ENCODE measurements around the gene EOLA2. TPM values are rescaled to one million over a fixed set of nuclear protein-coding genes. Genes with fewer than 3 reads are reported as not detected.
"Not testable (repeated sequence)": the region's sequence is repeated elsewhere in the genome, so short reads cannot be mapped to it uniquely, and the experiment has no call there.

Gene EOLA2
- total and polyA plus RNA-seq, 2 donors (not counting 1 experiment from before 2014, with no cell fraction given) = 42.0 to 63.2 TPM

- H3K79me2 ChIP-seq (ENCODE audit: control insufficient read depth, insufficient read depth, low read length); H3K9me3 ChIP-seq (ENCODE audit: control extremely low read depth in 1 of 3, control insufficient read depth in 2 of 3, insufficient read depth in 1 of 3, low read length in 2 of 3); intact Hi-C loops (cut with micrococcal nuclease); H3K36me3 ChIP-seq (replicated peaks in 1 of 2; ENCODE audit: control extremely low read depth in 1 of 2, control insufficient read depth in 1 of 2, extremely low read depth in 1 of 2, insufficient read depth in 2 of 2, low read length in 1 of 2); H3K4me1 ChIP-seq (ENCODE audit: control insufficient read depth in 2 of 2, insufficient read depth in 2 of 2, low read length in 2 of 2); H3K27ac Mint-ChIP-seq; H3K27me3 Mint-ChIP-seq; H3K4me3 Mint-ChIP-seq; H3K27ac ChIP-seq (ENCODE audit: low read length in 2 of 2); H4K20me1 ChIP-seq (ENCODE audit: control insufficient read depth, insufficient read depth, low read length, poor library complexity, severe bottlenecking); POLR2A ChIA-PET; H3K4me3 ChIP-seq (ENCODE audit: control extremely low read depth in 1 of 5, extremely low read depth in 1 of 5, insufficient read depth in 1 of 5, low read depth in 2 of 5, low read length in 4 of 5); ATAC-seq (ENCODE audit: low read depth); H3K9me3 Mint-ChIP-seq (ENCODE audit: insufficient read depth); H3K27me3 ChIP-seq (replicated peaks in 1 of 4; ENCODE audit: control extremely low read depth in 1 of 4, control insufficient read depth in 3 of 4, insufficient read depth in 4 of 4, low read length in 3 of 4); H3K9ac ChIP-seq (ENCODE audit: low read length); H3K4me1 Mint-ChIP-seq; H3K4me2 ChIP-seq (replicated peaks; ENCODE audit: low read depth, low read length, poor library complexity, severe bottlenecking); DNase-seq; H2AFZ ChIP-seq (ENCODE audit: insufficient read depth, low read depth, low read length, poor library complexity, severe bottlenecking); CTCF ChIA-PET: not testable (repeated sequence)
- WGBS (ENCODE audit: insufficient coverage) = no CpG with 5 or more reads among the region's 1 CpG
These were observed 9.7 kb downstream of the EOLA2 start for GRCh38 chrX:149928635-149929034.

DNA sequence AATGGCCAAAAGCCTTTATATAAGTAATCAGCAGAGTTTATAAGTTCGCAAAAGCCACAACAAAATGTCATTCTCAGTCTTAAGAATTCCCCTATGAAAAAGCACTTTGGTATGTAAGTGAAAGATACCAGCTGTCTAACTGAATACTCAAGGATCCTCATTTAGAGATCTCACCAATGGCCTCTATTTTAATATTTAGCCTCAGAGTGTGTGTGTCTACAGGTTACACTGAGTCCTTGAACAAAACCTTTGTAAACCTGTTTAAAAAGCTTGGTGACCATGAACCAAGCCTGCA, 10.4 kb downstream of the EOLA2 start:
- H3K27me3 ChIP-seq (replicated peaks in 1 of 4; ENCODE audit: control extremely low read depth in 1 of 4, control insufficient read depth in 3 of 4, insufficient read depth in 4 of 4, low read length in 3 of 4); H3K4me2 ChIP-seq (replicated peaks; ENCODE audit: low read depth, low read length, poor library complexity, severe bottlenecking); H3K4me1 Mint-ChIP-seq; CTCF ChIA-PET; H3K4me1 ChIP-seq (ENCODE audit: control insufficient read depth in 2 of 2, insufficient read depth in 2 of 2, low read length in 2 of 2); ATAC-seq (ENCODE audit: low read depth); DNase-seq; POLR2A ChIA-PET; H3K27ac Mint-ChIP-seq; H3K9ac ChIP-seq (ENCODE audit: low read length); H3K9me3 ChIP-seq (ENCODE audit: control extremely low read depth in 1 of 3, control insufficient read depth in 2 of 3, insufficient read depth in 1 of 3, low read length in 2 of 3); H3K4me3 ChIP-seq (ENCODE audit: control extremely low read depth in 1 of 5, extremely low read depth in 1 of 5, insufficient read depth in 1 of 5, low read depth in 2 of 5, low read length in 4 of 5); H3K4me3 Mint-ChIP-seq; H3K79me2 ChIP-seq (ENCODE audit: control insufficient read depth, insufficient read depth, low read length); H4K20me1 ChIP-seq (ENCODE audit: control insufficient read depth, insufficient read depth, low read length, poor library complexity, severe bottlenecking); H3K27me3 Mint-ChIP-seq; H3K9me3 Mint-ChIP-seq (ENCODE audit: insufficient read depth); H3K36me3 ChIP-seq (replicated peaks in 1 of 2; ENCODE audit: control extremely low read depth in 1 of 2, control insufficient read depth in 1 of 2, extremely low read depth in 1 of 2, insufficient read depth in 2 of 2, low read length in 1 of 2); intact Hi-C loops (cut with micrococcal nuclease); H3K27ac ChIP-seq (ENCODE audit: low read length in 2 of 2); H2AFZ ChIP-seq (ENCODE audit: insufficient read depth, low read depth, low read length, poor library complexity, severe bottlenecking): not testable (repeated sequence)
- WGBS (ENCODE audit: insufficient coverage) = no CpG with 5 or more reads among the region's 1 CpG

DNA sequence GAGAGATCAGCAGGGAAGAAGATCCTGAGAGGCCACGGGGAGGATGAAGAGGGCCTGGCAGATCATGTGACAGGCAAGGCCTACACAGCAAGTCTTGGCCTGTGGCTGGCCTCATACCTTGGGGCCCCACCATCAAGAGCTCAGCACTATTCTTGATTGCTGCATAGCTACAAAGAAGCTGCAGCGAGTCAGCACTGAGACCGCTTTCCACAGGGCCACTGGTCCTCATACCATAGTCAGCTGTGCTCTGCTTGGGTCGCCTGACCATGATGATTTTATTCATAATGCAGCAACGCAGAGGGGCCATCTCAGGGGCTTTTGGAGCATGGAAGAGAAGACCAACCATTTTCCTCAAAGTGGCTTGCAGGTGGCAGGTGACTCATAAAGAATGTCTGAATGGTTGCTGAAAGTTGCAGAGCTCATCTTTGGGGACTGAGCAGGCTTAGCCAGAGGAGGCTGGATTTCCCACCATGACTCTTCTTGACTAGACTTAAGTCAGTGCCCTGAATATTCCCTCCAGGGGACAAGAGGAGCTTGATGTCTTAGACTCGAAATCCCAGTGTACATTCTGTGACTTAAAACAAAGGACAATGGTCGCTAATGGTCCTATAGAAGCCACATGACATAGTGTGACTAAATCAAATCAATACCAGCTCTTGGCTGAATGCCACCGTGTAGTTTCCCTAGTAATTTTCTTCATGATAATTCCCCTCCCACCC, 10.9 kb downstream of the EOLA2 start:
- intact Hi-C loops (cut with micrococcal nuclease); ATAC-seq (ENCODE audit: low read depth); H3K4me3 Mint-ChIP-seq; H2AFZ ChIP-seq (ENCODE audit: insufficient read depth, low read depth, low read length, poor library complexity, severe bottlenecking); H3K4me1 ChIP-seq (ENCODE audit: control insufficient read depth in 2 of 2, insufficient read depth in 2 of 2, low read length in 2 of 2); H3K27ac ChIP-seq (ENCODE audit: low read length in 2 of 2); CTCF ChIA-PET; H3K4me3 ChIP-seq (ENCODE audit: control extremely low read depth in 1 of 5, extremely low read depth in 1 of 5, insufficient read depth in 1 of 5, low read depth in 2 of 5, low read length in 4 of 5); DNase-seq; H3K27ac Mint-ChIP-seq; H3K4me2 ChIP-seq (replicated peaks; ENCODE audit: low read depth, low read length, poor library complexity, severe bottlenecking); H3K9ac ChIP-seq (ENCODE audit: low read length); H3K79me2 ChIP-seq (ENCODE audit: control insufficient read depth, insufficient read depth, low read length); H4K20me1 ChIP-seq (ENCODE audit: control insufficient read depth, insufficient read depth, low read length, poor library complexity, severe bottlenecking); H3K27me3 ChIP-seq (replicated peaks in 1 of 4; ENCODE audit: control extremely low read depth in 1 of 4, control insufficient read depth in 3 of 4, insufficient read depth in 4 of 4, low read length in 3 of 4); POLR2A ChIA-PET; H3K36me3 ChIP-seq (replicated peaks in 1 of 2; ENCODE audit: control extremely low read depth in 1 of 2, control insufficient read depth in 1 of 2, extremely low read depth in 1 of 2, insufficient read depth in 2 of 2, low read length in 1 of 2); H3K4me1 Mint-ChIP-seq; H3K9me3 Mint-ChIP-seq (ENCODE audit: insufficient read depth); H3K9me3 ChIP-seq (ENCODE audit: control extremely low read depth in 1 of 3, control insufficient read depth in 2 of 3, insufficient read depth in 1 of 3, low read length in 2 of 3); H3K27me3 Mint-ChIP-seq: not testable (repeated sequence)
- WGBS (ENCODE audit: insufficient coverage) = no CpG with 5 or more reads among the region's 8 CpGs

DNA sequence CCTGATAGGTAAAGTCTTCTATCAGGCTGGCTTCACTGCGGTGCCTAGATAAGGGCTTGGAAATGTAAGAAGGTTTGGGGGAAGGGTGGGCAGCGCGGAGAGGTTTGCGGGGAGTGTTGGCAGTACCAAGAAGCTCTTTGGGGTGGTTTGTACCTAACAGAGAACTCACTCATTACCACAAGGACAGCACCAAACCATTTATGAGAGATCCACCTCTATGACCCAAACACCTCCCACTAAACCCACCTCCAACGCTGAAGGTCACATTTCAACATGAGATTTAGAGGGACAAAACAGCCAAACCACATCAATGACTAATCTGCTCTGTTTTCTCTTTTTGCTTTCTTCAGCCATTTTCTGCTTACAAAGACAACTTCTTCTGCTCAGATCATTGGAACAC, 13.9 kb downstream of the EOLA2 start:
- H3K79me2 ChIP-seq (ENCODE audit: control insufficient read depth, insufficient read depth, low read length); H3K9me3 ChIP-seq (ENCODE audit: control extremely low read depth in 1 of 3, control insufficient read depth in 2 of 3, insufficient read depth in 1 of 3, low read length in 2 of 3); H2AFZ ChIP-seq (ENCODE audit: insufficient read depth, low read depth, low read length, poor library complexity, severe bottlenecking); POLR2A ChIA-PET; H3K4me1 ChIP-seq (ENCODE audit: control insufficient read depth in 2 of 2, insufficient read depth in 2 of 2, low read length in 2 of 2); H3K9ac ChIP-seq (ENCODE audit: low read length); intact Hi-C loops (cut with micrococcal nuclease); H3K4me2 ChIP-seq (replicated peaks; ENCODE audit: low read depth, low read length, poor library complexity, severe bottlenecking); ATAC-seq (ENCODE audit: low read depth); CTCF ChIA-PET; H3K27ac Mint-ChIP-seq; H3K27ac ChIP-seq (ENCODE audit: low read length in 2 of 2); H3K4me3 Mint-ChIP-seq; H3K27me3 Mint-ChIP-seq; H3K4me1 Mint-ChIP-seq; DNase-seq; H3K9me3 Mint-ChIP-seq (ENCODE audit: insufficient read depth); H3K4me3 ChIP-seq (ENCODE audit: control extremely low read depth in 1 of 5, extremely low read depth in 1 of 5, insufficient read depth in 1 of 5, low read depth in 2 of 5, low read length in 4 of 5); H3K27me3 ChIP-seq (replicated peaks in 1 of 4; ENCODE audit: control extremely low read depth in 1 of 4, control insufficient read depth in 3 of 4, insufficient read depth in 4 of 4, low read length in 3 of 4); H4K20me1 ChIP-seq (ENCODE audit: control insufficient read depth, insufficient read depth, low read length, poor library complexity, severe bottlenecking); H3K36me3 ChIP-seq (replicated peaks in 1 of 2; ENCODE audit: control extremely low read depth in 1 of 2, control insufficient read depth in 1 of 2, extremely low read depth in 1 of 2, insufficient read depth in 2 of 2, low read length in 1 of 2): not testable (repeated sequence)
- no CpG with 5 or more reads among the region's 5 CpGs for WGBS (ENCODE audit: insufficient coverage)
